ENCODE measurements around the gene RNF26. TPM values are rescaled to one million over a fixed set of nuclear protein-coding genes. Genes with fewer than 3 reads are reported as not detected.

Gene RNF26
- polyA plus RNA-seq, 1 donor = 16.2 TPM

DNA sequence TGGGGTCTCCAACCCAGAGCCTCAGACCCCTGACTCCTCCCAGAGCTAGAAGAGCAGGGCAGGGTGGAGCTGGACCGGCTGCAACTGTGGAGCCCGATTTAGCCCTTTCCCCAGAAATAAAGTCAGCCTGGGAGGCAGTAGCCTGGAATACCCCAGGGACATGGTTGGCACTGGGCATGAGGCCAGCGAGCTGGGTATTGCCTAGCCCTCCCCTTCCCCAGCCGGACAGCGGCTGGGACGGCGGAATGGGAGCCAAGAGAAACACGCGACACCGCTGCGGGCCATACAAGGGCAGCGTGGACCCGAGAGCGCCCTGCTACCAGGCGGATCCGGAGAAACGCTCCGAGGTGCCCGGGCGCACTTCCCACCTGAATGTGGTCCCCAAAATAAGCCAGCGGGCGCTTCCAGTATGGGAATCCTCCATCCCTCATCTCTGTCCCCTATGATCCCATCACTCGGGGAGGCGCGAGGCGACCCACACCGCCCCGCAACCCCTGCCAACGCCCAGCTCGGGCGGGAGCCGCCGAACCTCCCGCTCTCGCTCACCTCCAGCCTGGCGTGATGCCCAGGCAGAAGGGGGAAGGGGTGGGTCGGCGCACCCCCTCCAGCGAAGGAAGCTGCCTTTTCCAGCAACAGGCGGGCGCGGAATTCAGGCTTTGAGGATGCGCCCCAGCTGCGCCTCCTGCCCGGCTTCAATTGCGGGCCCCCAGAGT lies 18.2 kb upstream of the RNF26 start:
- DNase-seq = peak; percentile 50

DNA sequence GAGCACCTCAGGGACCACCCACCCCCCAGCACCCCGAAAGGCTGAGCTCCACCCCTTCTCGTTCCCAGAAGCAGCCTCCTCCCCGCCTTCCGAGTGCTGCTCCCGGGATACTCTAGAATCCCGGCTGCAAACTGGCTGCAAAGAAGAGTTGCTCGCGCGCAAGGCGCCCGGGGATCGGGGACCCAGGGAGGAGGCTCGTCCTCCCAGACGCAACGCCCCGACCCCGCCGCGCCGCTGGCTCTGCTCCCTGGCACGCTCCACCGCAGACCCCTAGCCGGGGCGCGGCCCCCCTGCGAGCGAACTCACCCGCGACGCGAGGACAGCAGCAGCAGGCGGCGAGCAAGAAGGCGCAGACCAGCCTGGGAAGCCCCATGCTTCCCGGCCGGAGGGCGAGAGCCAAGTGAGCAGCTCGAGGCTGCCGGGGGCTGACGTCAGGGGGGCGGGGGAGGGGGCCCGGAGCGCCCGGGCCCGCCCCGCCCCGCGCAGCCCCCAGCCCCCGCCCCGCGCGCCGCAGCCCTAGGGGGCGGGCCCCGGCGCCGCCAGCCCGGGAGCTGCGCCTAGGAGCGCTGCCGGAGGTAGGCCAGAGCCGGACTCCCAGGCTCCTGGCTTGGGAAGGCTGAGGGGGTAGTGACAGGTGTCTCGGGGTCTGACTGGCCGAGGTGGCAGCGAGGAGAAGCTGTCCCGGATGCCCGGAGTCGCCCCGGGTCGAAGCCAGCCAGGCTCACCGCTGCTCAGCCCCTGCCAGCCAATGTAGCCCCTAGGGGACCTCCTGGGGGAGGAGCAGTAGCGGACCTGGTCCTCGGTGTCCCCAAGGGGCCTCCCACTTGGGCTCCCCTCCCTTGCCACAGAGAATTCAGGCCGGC lies 17.4 kb upstream of the RNF26 start, which contains the start of gene MCAM:
Gene MCAM (minus strand): TSS at position 402 of the 863 bp plus-strand sequence. CDS start 29 bp downstream, at position 373.
- no peak for DNase-seq

DNA sequence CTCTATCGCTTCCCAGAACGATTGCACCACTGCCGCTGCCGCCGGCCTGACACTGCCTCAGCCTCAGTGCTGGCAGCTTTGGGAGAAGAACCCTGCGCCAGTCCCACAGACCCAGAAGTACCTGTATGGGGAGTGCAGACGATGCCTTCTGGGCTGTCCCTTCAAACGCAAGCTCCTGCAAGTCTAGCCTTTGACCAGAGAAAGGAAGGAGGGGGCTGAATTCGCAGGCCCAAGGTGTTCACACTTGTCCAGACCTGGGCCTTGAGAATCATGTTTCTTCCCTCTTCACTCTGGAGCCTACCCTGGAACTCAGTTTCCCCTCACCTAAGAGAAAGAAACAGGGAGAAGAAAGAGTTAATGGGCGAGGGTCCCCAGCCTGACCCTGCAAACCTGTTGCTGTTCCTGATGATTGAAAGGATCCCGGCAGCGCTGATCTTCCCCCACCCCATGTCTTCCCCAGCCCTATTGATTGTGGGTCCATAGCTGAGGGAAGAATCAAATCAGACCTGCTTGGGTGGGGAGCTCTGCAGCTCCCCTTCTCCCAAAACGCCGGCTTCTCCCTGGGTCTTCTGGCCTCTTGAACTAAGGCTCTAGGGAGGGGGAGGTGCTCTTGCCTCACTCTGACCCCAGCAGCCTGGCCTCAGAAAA lies 16.6 kb upstream of the RNF26 start:
- DNase-seq = no peak

DNA sequence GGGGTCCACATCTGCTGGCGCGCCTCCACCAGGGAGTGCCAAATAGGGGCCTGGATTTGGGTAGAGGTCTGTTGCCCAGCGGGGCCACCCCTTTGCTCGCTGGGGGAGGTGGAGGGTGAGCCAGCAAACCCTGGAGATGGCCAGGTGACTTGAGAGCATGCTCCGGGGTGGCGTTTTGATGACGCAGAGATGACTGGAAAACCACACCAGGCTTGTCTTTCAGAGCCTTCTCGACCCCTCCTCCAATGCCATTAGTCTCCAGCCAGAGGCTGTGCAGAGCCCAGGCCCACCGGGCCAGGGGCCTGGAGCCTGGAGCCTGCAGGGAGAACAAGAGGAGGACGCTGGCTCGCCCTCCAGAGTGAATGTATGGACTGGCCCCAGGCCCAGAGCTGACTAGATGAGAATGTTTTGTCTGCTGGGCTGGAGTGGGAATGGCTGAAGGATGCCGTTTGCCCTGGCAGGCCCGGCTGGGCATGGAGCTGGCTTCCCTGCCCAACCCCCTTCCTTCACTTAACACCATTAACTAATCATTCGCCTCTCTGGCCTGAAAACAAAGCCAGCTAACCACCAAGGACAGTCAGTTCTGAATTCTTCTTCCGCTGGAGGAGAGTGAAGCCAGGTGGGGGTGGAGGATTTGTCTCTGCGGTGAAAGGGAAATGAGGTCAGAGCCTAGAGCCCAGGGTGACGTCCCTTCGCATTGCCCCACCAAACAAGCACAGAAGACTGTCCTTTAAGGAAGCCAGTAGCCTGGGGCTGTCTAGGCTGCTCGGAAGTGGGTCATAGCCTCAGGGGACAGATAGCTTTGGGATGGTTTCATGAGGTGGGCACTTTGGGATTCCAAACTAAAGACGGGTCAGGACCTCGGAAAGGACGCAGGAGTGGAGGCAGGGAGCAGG lies 15.8 kb upstream of the RNF26 start:
- DNase-seq = no peak

DNA sequence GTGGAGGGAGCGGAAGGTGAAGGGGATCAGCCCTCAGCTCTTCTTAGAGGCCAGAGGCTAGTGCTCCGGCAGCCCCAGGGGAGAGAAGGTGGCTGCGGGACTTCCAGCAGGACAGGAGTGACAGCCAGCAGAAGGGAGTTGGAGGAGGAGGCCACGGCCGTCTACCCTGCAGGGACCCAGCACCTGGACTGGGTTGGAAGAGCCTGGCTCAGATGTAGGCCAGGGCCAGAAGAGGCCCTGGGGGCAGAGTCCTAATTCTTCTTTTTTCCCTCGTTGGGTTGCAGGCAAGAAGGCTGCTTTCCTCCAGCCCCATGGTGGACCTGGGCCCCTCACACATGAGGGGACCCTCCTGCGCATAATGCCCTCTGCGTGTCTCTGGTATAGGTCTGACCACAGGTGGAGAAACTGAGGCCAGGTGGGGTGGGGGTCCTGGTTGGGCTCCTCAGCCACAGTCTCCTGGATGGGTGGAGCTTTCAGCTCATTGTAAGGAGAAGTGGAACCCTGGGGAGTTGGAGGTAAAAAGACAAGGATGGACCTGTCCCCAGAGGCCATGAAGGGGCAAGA lies 15.1 kb upstream of the RNF26 start:
- no peak for DNase-seq

DNA sequence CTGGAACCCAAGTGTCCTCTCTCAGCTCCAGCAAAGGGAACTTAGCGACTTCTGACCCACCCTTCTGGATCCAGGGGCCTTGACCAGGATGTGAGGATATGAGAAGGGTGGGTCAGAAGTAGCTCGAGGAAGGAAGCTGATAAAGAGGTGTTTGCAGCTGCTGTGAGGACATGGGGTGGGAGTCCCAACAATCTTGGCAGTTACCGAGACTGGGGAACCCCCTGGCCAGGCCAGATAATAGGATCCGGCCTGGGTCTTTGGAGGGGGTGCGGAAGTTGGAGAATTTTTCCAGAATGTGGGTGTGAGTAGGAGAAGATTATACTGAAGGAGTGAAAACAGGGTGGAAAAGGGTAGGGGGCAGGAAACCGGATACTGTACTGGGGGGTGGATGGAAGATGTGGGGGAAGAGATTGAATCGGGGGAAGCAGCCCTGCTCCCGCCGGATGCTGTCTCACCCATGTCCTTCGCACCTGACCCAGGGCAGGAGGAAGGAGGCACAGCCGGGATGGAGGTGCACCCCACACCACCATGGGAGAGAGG lies 14.6 kb upstream of the RNF26 start:
- no peak for DNase-seq

DNA sequence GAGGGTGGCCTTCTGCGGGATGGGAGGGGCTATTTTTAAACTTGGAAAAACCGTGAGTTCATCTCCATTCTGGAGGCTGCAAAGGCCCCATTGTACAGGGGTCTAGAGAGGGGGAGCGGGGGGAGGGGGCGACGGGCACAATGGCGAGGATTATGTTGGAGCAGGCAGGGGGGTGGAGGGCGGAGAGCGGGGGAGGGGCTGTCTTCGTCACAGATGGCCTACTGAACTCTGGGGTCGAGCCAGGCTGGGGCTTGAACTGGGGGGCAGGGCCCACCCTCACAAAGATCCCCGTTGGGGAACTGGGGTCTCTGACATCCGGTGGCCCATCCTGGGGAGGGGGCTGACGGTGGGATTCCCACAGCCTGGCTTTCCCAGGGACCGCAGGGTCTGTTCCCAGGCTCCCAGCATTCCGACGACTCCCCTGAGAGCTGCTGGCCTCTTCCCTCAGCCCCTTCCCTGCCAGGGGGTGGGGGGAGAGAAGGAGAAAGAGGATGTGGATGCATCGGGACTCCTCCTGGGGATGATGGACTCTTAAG lies 14.0 kb upstream of the RNF26 start:
- DNase-seq = no peak

DNA sequence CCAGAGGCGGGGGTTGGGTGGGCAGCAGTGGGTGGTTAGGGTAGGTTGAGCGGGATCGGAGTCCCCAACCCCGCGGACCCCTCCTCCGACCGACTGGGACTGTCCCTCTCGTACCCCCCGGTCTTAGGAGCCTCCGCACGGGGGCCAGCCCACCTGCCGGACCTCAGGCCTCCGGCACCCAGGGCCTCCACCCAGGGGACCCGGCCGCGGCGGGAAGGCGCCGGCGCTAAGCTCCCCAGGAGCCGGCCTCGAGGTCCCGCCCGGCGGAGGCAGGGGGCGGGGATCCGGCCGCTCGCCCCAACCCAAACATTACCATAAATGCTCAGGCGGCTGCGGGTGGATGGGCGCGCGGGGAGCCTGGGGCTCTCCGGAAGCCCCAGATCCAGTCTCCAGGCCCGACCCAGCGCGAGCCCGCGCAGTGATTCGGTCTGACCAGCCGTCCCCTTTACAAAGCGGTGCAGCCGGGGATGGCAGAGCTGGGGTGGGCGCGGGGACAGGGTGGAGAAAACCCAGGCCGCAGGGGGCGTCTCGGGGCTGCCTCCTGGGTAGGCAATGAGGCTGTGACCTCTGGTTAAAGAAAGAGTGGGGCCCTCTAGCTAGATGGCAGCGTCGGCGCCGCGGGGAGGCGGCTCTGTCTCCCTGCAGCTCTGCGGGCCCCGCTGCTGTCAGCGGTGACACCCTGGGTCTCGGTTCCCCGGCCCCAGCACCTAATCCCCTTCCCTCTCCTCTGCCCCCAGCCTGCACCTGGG lies 13.4 kb upstream of the RNF26 start:
- no peak for DNase-seq

DNA sequence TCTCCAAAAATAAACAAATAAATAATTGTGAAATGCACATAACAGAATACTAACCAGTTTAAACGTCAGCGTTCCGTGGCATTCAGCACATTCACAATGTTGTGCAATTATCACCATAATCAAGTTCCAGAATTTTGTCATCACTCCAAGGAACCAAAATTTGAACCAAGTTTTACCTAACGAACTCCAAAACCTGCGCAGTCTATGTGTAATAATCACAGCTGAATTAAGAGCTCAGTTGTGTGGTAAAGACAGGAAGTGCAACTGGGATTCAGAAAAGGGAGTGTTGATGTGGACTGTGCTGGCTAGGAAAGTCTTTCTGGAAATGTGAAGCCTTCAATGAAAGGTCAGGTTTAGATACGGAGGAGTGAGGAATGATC lies 12.0 kb upstream of the RNF26 start:
- DNase-seq = no peak

DNA sequence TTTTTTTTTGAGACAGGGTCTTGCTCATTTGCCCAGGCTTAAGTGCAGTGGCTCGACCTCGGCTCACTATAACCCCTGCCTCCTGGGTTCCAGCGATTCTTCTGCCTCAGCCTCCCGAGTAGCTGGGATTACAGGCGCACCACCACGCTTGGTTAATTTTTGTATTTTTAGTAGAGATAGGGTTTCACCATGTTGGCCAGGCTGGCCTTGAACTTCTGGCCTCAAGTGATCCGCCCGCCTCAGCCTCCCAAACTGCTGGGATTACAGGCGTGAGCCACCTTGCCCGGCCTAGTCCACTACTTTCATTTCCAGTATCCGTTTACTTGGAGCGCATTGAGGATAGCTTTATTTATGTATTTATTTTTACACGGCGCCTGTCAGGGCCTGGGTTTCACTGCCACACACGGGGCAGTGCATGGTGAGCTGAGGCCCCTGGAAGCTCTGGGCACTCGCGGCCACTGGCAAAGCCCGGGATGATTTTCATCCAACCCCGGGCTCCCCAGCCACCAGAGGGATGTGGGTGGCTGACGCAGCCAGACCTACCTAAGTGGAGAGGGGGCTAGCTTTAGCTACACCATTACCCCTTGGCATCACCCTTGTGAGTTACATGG lies 11.3 kb upstream of the RNF26 start:
- no peak for DNase-seq

DNA sequence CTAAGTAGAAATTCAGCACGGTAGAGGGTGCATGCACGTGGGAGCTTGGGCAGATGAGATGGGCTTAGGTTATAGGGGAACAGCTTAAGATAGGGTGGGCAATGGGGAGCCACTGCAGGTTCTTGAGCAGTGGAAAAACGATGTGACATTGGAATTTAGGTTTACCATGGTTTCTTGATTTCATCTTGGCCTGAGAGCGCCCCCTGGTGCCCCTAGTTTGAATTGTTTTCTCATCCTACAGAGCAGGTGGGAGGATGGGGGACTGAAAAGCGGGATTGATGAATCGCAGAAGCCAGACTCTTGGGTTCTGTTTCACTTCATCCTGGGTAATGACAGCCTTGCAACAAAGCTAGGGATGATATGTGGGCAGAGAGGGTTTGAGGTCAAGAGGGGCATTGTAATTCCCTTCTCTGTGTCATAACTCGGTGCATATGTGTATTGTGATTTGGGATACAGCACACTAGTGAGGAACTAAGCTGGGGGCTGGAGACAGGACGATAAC lies 10.7 kb upstream of the RNF26 start:
- no peak for DNase-seq

DNA sequence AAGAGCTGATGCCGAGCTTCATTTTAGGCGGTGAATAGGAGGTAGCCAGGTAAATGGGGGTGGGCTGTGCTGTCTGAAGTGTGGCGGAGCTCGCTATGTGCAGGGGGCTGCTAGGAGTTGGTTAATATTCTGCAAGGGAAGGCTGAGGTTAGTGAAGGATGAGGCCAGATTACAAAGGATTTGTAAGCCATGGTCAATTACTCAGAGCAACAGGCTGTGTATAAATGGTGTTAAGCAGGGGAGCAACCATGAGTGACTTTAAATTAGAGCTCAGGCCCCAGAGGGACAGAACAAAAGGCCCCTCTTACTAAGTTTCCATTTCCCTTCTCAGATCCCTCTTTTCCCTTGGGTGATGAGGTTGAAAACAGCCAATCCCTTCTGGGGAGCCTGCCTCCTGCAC lies 10.1 kb upstream of the RNF26 start:
- DNase-seq = no peak

DNA sequence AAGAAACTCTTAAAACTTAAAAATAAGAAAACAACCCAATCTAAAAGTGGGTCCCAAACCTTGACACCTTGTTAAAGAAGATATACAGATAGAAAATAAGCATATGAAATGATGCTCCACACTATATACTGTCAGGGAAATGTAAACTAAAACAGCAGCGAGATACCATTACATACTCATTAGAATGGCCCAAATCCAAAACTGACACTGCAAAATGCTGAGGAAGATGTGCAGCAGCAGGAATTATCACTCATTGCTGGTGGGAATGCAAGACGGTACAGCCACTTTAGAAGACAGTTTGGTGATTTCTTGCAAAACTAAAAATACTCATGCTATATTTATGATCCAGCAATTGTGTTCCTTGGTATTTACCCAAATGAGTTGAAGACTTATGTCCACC lies 5.0 kb upstream of the RNF26 start:
- no peak for DNase-seq

DNA sequence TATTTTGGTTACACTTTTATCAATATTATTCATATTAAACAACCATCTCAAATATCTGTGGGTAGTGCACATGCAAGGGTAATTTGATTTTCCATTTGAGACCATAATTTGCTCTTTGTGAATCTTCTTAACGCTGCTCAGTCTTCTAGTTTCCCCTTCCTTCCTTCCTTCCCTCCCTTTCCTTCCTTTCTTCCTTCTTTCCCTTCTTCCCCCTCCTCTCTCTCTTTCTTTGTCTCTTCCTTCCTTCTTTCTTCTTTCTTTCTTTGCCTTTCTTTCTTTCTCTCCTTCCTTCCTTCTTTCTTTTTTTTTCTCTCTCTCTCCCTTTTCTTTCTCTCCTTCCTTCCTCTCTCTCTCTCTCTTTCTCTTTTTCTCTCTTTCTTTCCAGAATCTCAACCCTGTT lies 4.1 kb upstream of the RNF26 start:
- no peak for DNase-seq

DNA sequence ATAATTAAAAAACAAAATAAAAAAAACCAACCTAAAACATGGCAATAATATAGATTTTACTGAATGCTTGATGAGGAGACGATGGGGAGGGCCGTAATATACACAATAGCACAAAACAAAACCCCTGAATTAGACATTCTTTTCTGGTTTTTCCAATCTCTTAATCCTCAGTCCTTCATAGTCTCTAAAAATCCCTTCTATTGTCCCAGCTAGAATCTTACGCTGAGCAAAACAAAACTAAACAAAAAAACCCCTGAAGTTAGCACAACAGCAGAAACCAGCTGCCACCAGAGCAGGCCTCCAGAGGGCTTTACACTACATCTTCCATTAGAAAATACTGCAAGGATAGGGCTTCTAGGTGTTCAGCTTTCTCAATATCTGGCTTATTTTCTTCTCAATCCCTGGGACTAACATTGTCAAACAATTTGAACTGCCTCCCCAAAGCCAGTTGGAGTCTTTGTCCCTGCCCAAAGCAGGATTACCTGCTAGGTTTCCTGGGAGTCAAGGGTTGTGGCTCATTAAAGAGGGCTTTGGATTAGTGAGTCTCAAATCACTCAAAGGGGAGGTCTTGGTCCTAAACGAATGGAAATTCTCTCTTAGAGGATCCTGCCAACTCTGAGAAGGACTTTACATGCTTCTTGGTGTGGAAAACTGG lies 2.1 kb upstream of the RNF26 start:
- DNase-seq = no peak

DNA sequence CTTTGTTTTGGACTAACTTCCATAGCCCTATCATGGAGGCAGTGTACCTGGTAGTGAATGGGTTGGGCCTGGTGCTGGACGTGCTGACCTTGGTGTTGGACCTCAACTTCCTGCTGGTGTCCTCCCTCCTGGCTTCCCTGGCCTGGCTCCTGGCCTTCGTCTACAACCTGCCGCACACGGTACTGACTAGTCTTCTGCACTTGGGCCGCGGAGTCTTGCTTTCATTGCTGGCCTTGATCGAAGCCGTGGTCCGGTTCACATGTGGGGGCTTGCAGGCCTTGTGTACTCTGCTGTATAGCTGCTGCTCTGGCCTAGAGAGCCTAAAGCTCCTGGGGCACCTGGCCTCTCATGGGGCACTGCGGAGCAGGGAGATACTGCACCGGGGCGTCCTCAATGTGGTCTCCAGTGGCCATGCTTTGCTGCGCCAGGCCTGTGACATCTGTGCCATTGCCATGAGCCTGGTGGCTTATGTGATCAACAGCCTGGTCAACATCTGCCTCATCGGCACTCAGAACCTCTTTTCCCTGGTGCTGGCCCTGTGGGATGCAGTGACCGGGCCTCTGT lies 846 bp downstream of the RNF26 start:
- no peak for DNase-seq

DNA sequence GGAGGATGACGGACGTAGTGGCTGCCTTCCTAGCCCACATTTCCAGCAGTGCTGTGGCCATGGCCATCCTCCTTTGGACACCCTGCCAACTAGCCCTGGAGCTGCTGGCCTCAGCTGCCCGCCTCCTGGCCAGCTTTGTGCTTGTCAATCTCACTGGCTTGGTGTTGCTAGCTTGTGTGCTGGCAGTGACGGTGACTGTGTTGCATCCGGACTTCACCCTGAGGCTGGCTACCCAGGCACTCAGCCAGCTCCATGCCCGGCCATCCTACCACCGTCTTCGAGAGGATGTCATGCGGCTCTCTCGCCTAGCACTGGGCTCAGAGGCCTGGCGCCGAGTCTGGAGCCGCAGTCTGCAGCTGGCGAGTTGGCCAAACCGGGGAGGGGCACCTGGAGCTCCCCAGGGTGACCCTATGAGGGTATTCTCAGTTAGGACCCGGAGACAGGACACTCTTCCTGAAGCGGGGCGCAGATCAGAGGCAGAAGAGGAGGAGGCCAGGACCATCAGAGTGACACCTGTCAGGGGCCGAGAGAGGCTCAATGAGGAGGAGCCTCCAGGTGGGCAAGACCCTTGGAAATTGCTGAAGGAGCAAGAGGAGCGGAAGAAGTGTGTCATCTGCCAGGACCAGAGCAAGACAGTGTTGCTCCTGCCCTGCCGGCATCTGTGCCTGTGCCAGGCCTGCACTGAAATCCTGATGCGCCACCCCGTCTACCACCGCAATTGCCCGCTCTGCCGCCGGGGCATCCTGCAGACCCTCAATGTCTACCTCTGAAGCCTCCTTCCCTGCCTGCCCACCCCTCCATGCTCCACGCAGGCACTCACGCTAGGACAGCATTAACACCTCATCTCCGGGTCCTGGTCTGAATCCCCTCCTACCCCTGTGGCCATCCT lies 1.6 kb downstream of the RNF26 start:
- DNase-seq = no peak
